ENCODE measurements around the gene NALCN.

GRCh38 chr13:101218484-101218883 is 197.8 kb downstream of the NALCN start:
- TF ChIP-seq CTCF (IDR thresholded peaks at IDR 0.05; ENCODE audit: poor library complexity) (no peak), EZH2phosphoT487 (IDR thresholded peaks at IDR 0.05; ENCODE audit: low read depth, severe bottlenecking, unreplicated experiment) (no peak)

Measured in hepatocyte (in vitro differentiated cells).